H9 (cell line): ENCODE results near the gene COL4A6. TPM values are rescaled to one million over a fixed set of nuclear protein-coding genes. Genes with fewer than 3 reads are reported as not detected.

Source experiments
- DNase-seq: peaks from one replicate; pipeline ENCODE4 v3.0.0-alpha.2; 2017
- H2AFZ ChIP-seq: one replicate; pipeline ENCODE4 v1.6.1; 2013; ENCODE audit warnings: mild to moderate bottlenecking, low read length, control low read depth, moderate library complexity
- H2AK5ac ChIP-seq: 2 replicates; pipeline ENCODE4 v1.6.1; 2013; ENCODE audit warnings: low read length, control low read depth, mixed read lengths; ENCODE audit not compliant: insufficient read length
- H2BK120ac ChIP-seq: one replicate; pipeline ENCODE4 v1.6.1; 2013; ENCODE audit warnings: low read depth, mild to moderate bottlenecking, low read length, control low read depth, inconsistent platforms; ENCODE audit not compliant: poor library complexity, severe bottlenecking
- H2BK12ac ChIP-seq: 2 replicates; pipeline ENCODE4 v1.6.1; 2013; ENCODE audit warnings: low read length, control low read depth, mixed read lengths, low read depth; ENCODE audit not compliant: insufficient read length
- H2BK15ac ChIP-seq: 2 replicates; pipeline ENCODE4 v1.6.1; 2013; ENCODE audit warnings: low read depth, low read length, control low read depth
- H2BK20ac ChIP-seq: one replicate; pipeline ENCODE4 v1.6.1; 2013; ENCODE audit warnings: low read depth, mild to moderate bottlenecking, low read length, control low read depth, inconsistent platforms; ENCODE audit not compliant: poor library complexity, severe bottlenecking
- H2BK5ac ChIP-seq: 2 replicates; pipeline ENCODE4 v1.6.1; 2013; ENCODE audit warnings: low read length, control low read depth, mixed read lengths; ENCODE audit not compliant: insufficient read length
- H3K14ac ChIP-seq: 2 replicates; pipeline ENCODE4 v1.6.1; 2013; ENCODE audit warnings: low read length, control low read depth; ENCODE audit not compliant: insufficient read depth
- H3K18ac ChIP-seq: 2 replicates; pipeline ENCODE4 v1.6.1; 2013; ENCODE audit warnings: low read depth, mild to moderate bottlenecking, mixed read lengths, low read length, control low read depth; ENCODE audit not compliant: insufficient read length
- H3K23ac ChIP-seq: 2 replicates; pipeline ENCODE4 v1.6.1; 2013; ENCODE audit warnings: low read length, control low read depth, mixed read lengths, low read depth; ENCODE audit not compliant: insufficient read length
- H3K23me2 ChIP-seq: 2 replicates; pipeline ENCODE4 v1.6.1; 2013; ENCODE audit warnings: low read depth, mild to moderate bottlenecking, mixed read lengths, low read length, control low read depth; ENCODE audit not compliant: insufficient read length, poor library complexity, severe bottlenecking
- H3K27ac ChIP-seq: 2 replicates; pipeline ENCODE4 v1.5.1; 2013; ENCODE audit warnings: low read length, control low read depth, mixed read lengths, low read depth; ENCODE audit not compliant: insufficient read length
- H3K27me3 ChIP-seq: 2 replicates; pipeline ENCODE4 v1.6.1; 2013; ENCODE audit warnings: low read length, control low read depth, inconsistent platforms; ENCODE audit not compliant: insufficient read depth
- H3K4ac ChIP-seq: 2 replicates; pipeline ENCODE4 v1.6.1; 2013; ENCODE audit warnings: low read depth, mild to moderate bottlenecking, control low read depth, inconsistent platforms, low read length, moderate library complexity
- H3K4me1 ChIP-seq: 2 replicates; pipeline ENCODE4 v1.6.1; 2013; ENCODE audit warnings: low read length, control low read depth, inconsistent platforms; ENCODE audit not compliant: insufficient read depth
- H3K4me2 ChIP-seq: 2 replicates; pipeline ENCODE4 v1.6.1; 2013; ENCODE audit warnings: low read length, control low read depth, mixed read lengths; ENCODE audit not compliant: insufficient read length, insufficient read depth
- H3K56ac ChIP-seq: 2 replicates; pipeline ENCODE4 v1.6.1; 2013; ENCODE audit warnings: low read depth, mild to moderate bottlenecking, mixed read lengths, low read length, control low read depth; ENCODE audit not compliant: insufficient read length
- H3K79me1 ChIP-seq: 2 replicates; pipeline ENCODE4 v1.6.1; 2013; ENCODE audit warnings: low read depth, mild to moderate bottlenecking, moderate library complexity, low read length, control low read depth, inconsistent platforms; ENCODE audit not compliant: insufficient read depth, poor library complexity, severe bottlenecking
- H3K79me2 ChIP-seq: 2 replicates; pipeline ENCODE4 v1.6.1; 2013; ENCODE audit warnings: low read length, control low read depth, inconsistent platforms; ENCODE audit not compliant: insufficient read depth
- H3K9ac ChIP-seq: 2 replicates; pipeline ENCODE4 v1.6.1; 2013; ENCODE audit warnings: low read length, control low read depth, mixed read lengths; ENCODE audit not compliant: insufficient read length; ENCODE audit errors: extremely low read depth
- H3K9me3 ChIP-seq: one replicate; pipeline ENCODE4 v1.6.1; 2013; ENCODE audit warnings: low read depth, low read length, inconsistent platforms; ENCODE audit not compliant: control insufficient read depth
- H3T11ph ChIP-seq: one replicate; pipeline ENCODE4 v1.6.1; 2013; ENCODE audit warnings: mild to moderate bottlenecking, low read length, control low read depth, inconsistent platforms
- H4K20me1 ChIP-seq: one replicate; pipeline ENCODE4 v1.6.1; 2013; ENCODE audit not compliant: control insufficient read depth, insufficient read length, insufficient read depth
- H4K5ac ChIP-seq: 2 replicates; pipeline ENCODE4 v1.6.1; 2013; ENCODE audit warnings: low read depth, mild to moderate bottlenecking, mixed read lengths, low read length, control low read depth; ENCODE audit not compliant: insufficient read length
- H4K8ac ChIP-seq: replicated peaks from 2 replicates; pipeline ENCODE4 v1.6.1; 2013; ENCODE audit warnings: low read length, control low read depth, mixed read lengths, low read depth; ENCODE audit not compliant: insufficient read length
- H4K91ac ChIP-seq: 2 replicates; pipeline ENCODE4 v1.6.1; 2013; ENCODE audit warnings: low read depth, mild to moderate bottlenecking, moderate library complexity, mixed read lengths, low read length, control low read depth; ENCODE audit not compliant: insufficient read length
- H3K27ac Mint-ChIP-seq, 3 experiments: 2 replicates in 2 of 3; 3 replicates in 1 of 3; pipeline ENCODE4 v1.8.0; 2020 to 2021; ENCODE audit warnings: mixed read lengths in 3 of 3, mild to moderate bottlenecking in 1 of 3, moderate library complexity in 1 of 3
- H3K27me3 Mint-ChIP-seq: 2 replicates; pipeline ENCODE4 v1.8.0; 2021; ENCODE audit warnings: low read depth, mild to moderate bottlenecking, moderate library complexity, mixed read lengths
- H3K36me3 Mint-ChIP-seq, 3 experiments: 2 replicates in 2 of 3; 3 replicates in 1 of 3; pipeline ENCODE4 v1.8.0; 2020 to 2021; ENCODE audit warnings: low read depth in 3 of 3, mixed read lengths in 3 of 3; ENCODE audit not compliant: insufficient read depth in 1 of 3
- H3K4me1 Mint-ChIP-seq, 2 experiments: 2 replicates each; pipeline ENCODE4 v1.8.0; 2020; ENCODE audit warnings: mixed read lengths in 2 of 2
- H3K4me3 Mint-ChIP-seq, 2 experiments: 2 replicates in 1 of 2; 3 replicates in 1 of 2; pipeline ENCODE4 v1.8.0; 2020 to 2021; ENCODE audit warnings: mild to moderate bottlenecking in 2 of 2, mixed read lengths in 2 of 2, moderate library complexity in 1 of 2
- H3K9me3 Mint-ChIP-seq, 2 experiments: 2 replicates in 1 of 2; 3 replicates in 1 of 2; pipeline ENCODE4 v1.8.0; 2020; ENCODE audit warnings: mild to moderate bottlenecking in 2 of 2, mixed read lengths in 2 of 2, moderate library complexity in 1 of 2
- CTCF ChIP-seq: fragments of 200-600 bp; sonication (generic); conservative IDR thresholded peaks from 3 replicates; pipeline ENCODE4 v1.8.0; 2021; ENCODE audit warnings: antibody characterized with exemption, mild to moderate bottlenecking
- total RNA-seq: library from RNA; stranded (reverse); gene quantifications from 2 replicates; pipeline ENCODE4 v1.2.1, GENCODE V29; 2021

Gene COL4A6
- total RNA-seq, 1 experiment from 2014 or later = 16.7 TPM

- Mint-ChIP-seq H3K9me3 (peaks cover 9 to 16% of the 10 kb centered on the region in 2 experiments; a peak in 4 of 5 replicates), H3K36me3 (peaks cover 21 to 33% (median 33%) of the 10 kb centered on the region in 3 experiments)
- no peaks in the 10 kb centered on the region for H3K23me2 ChIP-seq
Measured at GRCh38 chrX:108473979-108474378, 35.8 kb upstream of the COL4A6 start.

More at GRCh38 chrX:108473979-108474378, 35.8 kb upstream of the COL4A6 start:
- Histone ChIP-seq H3K23ac (no peak overlapping the region), H4K20me1 (no peaks in the 10 kb centered on the region), H3K79me2 (no peaks in the 10 kb centered on the region; the same call in 1 of the 2 replicates), H3K27ac (no peak overlapping the region), H3K4me2 (no peak overlapping the region), H3K9ac (no peak overlapping the region), H2BK15ac (no peak overlapping the region), H4K8ac (no peak overlapping the region), H2AK5ac (no peak overlapping the region), H3K18ac (no peak overlapping the region), H2BK20ac (no peak overlapping the region), H3K14ac (no peak overlapping the region), H2BK12ac (no peak overlapping the region), H3K27me3 (no peaks in the 10 kb centered on the region), H3K4me1 (no peaks in the 10 kb centered on the region), H2BK5ac (no peak overlapping the region), H3K4ac (no peak overlapping the region), H3T11ph (no peak overlapping the region), H4K91ac (no peak overlapping the region), H4K5ac (no peak overlapping the region), H3K79me1 (no peaks in the 10 kb centered on the region), H3K56ac (no peak overlapping the region), H3K9me3 (no peaks in the 10 kb centered on the region), H2BK120ac (no peak overlapping the region), H2AFZ (no peak overlapping the region)
- Mint-ChIP-seq H3K4me3 (no peak overlapping the region), H3K4me1 (no peaks in the 10 kb centered on the region), H3K27me3 (no peaks in the 10 kb centered on the region), H3K27ac (no peak overlapping the region)
- DNase-seq = no peak
- no peak for TF ChIP-seq CTCF
